ENCODE measurements around the gene RAB10.

The RAB10 gene

DNA sequence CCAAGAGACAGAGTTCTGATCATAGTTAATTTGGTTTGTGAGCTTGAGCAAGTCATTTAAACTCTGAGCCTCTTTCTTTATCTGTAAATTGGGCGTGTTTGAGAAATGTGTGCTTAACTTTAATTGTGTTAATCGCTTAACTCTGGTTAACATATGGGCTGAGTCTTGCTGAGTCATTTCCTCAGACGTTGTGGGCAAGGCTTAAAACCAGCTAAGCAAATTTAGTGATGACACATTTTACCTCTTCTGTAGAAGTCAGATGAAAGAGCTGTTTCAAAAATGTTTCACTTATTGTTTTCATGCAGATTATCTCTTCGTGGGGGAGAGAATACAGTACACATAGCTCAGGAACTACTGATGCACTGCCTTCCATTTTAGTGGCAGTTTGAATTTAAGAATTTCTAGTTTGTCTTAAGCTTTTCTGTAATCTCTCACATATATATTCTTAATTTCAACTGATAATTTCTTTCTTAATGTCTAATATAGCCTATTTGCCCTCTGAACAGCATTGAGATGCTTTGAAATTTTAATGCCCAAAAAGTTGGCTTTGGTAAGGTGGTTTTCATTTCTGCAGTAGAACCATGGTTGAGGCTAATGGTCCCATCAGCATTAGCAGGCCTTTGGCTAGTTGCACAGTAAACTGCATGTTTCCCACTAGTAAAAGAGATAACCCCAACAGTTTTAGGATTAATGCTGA is 34.9 kb downstream of the RAB10 start:
- TF ChIP-seq, protein P1, sequence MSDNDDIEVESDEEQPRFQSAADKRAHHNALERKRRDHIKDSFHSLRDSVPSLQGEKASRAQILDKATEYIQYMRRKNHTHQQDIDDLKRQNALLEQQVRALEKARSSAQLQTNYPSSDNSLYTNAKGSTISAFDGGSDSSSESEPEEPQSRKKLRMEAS (IDR thresholded peaks at IDR 0.05; ENCODE audit: low read depth, low read length) = peak; percentile 33
- TF ChIP-seq MYC (IDR thresholded peaks at IDR 0.05; ENCODE audit: low read depth, low read length) (peak; percentile 53; the same call in 1 of the 2 replicates), POLR2A (IDR thresholded peaks at IDR 0.05; ENCODE audit: extremely low read depth, insufficient read length) (no peak)
- TF ChIP-seq, protein P2, sequence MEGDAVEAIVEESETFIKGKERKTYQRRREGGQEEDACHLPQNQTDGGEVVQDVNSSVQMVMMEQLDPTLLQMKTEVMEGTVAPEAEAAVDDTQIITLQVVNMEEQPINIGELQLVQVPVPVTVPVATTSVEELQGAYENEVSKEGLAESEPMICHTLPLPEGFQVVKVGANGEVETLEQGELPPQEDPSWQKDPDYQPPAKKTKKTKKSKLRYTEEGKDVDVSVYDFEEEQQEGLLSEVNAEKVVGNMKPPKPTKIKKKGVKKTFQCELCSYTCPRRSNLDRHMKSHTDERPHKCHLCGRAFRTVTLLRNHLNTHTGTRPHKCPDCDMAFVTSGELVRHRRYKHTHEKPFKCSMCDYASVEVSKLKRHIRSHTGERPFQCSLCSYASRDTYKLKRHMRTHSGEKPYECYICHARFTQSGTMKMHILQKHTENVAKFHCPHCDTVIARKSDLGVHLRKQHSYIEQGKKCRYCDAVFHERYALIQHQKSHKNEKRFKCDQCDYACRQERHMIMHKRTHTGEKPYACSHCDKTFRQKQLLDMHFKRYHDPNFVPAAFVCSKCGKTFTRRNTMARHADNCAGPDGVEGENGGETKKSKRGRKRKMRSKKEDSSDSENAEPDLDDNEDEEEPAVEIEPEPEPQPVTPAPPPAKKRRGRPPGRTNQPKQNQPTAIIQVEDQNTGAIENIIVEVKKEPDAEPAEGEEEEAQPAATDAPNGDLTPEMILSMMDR (IDR thresholded peaks at IDR 0.05; ENCODE audit: low read depth, low read length) = no peak
- DNase-seq (ENCODE audit: low read depth) = peak; percentile 95
- peak overlapping the region; percentile 7 for H3K4me3 ChIP-seq (ENCODE audit: low read depth, low read length)

DNA sequence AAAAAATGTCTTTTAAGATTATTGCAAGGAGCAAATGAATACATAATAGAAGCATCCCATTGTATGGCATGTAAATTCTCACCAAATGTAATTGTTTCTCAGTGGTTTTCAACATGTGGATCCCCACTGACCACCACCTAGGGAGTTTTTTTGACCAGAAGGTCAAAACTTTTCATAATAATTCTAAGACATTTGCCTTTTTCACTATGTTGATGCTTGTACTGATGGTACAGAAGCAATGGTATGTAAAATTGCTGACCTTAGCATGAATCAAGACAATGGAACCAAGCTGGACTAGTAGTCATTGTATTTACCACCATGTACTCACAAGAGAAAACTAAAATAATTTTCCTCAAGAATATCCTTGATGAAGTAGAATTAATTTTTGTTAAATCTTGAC is 36.8 kb downstream of the RAB10 start:
- TF ChIP-seq, protein P2 (IDR thresholded peaks at IDR 0.05; ENCODE audit: low read depth, low read length) = no peak
- TF ChIP-seq, protein P1 (IDR thresholded peaks at IDR 0.05; ENCODE audit: low read depth, low read length) = no peak
- TF ChIP-seq MYC (IDR thresholded peaks at IDR 0.05; ENCODE audit: low read depth, low read length) = no peak
- TF ChIP-seq POLR2A (IDR thresholded peaks at IDR 0.05; ENCODE audit: extremely low read depth, insufficient read length) = no peak
- DNase-seq (ENCODE audit: low read depth) = no peak

DNA sequence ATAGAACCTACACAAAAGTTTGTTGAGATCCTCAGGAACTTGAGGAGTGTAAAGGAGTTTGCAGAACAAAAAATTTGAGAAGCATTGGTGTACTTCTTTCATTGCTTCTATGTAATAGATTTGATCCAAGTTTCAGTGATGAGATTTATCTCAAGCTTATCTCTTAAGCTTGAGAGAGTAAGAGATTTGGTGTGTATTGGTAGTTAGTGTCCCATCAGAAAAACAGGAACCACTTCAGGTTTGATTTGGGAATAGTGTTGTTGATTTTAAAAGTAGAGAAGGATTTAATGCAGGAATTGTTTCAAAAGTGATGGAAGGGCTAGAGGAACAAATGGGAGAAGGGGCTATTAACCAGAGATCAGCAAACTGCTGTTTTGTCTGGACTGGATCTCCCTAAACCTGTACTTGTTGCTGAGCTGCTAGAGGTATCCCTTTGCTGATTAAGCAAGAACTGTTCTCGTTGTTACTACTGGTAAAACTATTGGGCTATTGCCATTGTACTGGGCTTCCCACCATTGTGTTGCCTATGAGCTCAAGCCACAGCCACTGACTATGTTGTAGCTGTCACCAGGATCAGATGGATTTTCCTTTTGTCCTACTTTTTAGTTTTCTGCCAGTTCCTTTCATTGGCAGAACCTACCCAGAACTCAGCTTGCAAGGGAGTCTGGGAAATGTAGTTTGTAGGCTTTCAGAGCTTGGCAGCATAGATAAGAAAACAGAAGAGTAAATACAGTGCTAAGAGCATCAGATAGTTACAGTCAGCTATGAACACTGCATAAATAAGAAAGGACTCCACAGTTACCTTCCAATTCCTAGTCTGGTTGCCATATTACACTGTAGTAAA is 39.3 kb downstream of the RAB10 start:
- TF ChIP-seq MYC (IDR thresholded peaks at IDR 0.05; ENCODE audit: low read depth, low read length) = no peak
- no peak for TF ChIP-seq POLR2A (IDR thresholded peaks at IDR 0.05; ENCODE audit: extremely low read depth, insufficient read length)
- TF ChIP-seq, protein P1 (IDR thresholded peaks at IDR 0.05; ENCODE audit: low read depth, low read length) = no peak
- TF ChIP-seq, protein P2 (IDR thresholded peaks at IDR 0.05; ENCODE audit: low read depth, low read length) = no peak
- no peak overlapping the region for H3K4me3 ChIP-seq (ENCODE audit: low read depth, low read length)
- DNase-seq (ENCODE audit: low read depth) = no peak

More for the DNA sequence above, 36.8 kb downstream of the RAB10 start:
- no peak overlapping the region for H3K4me3 ChIP-seq (ENCODE audit: low read depth, low read length)

DNA sequence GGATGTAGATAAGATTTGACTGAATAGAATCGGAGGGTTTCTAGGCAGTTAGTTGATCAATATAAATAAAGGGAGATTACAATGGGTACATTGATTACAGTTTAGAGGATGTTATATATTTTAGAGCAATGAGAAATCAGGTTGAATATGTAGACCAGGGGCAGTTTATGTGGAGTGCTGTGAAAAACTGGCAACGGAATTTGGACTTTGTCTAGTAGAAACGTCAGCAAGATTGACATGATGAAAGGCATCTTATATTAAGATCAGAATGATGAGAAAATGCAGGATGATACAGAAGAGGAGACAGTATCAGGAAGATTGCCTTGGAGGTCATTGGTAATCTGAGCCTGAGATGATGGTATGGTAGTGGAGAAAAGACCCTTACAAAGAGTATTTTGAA is 39.9 kb downstream of the RAB10 start:
- no peak for TF ChIP-seq POLR2A (IDR thresholded peaks at IDR 0.05; ENCODE audit: extremely low read depth, insufficient read length)
- no peak for DNase-seq (ENCODE audit: low read depth)

DNA sequence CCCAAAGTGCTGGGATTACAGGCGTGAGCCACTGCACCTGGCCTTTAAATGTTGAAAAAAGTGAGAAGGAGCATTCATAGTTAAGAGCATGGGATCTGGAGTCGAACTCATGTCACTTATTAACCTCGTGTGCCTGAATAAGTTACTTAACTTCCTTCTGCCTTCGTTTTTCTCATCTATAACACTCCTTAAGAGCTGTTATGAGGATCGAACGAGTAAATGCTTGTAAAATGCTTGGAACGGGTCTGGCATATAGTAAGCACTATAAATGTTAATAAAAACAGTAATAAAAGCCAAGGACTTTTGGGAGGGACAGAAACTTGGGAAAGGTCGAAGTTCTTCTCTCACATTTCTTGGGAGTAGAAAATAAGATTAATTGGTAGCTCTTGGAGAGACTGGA is 40.8 kb downstream of the RAB10 start:
- DNase-seq (ENCODE audit: low read depth) = no peak
- no peak overlapping the region for H3K4me3 ChIP-seq (ENCODE audit: low read depth, low read length)
- TF ChIP-seq, protein P1 (IDR thresholded peaks at IDR 0.05; ENCODE audit: low read depth, low read length) = no peak
- no peak for TF ChIP-seq POLR2A (IDR thresholded peaks at IDR 0.05; ENCODE audit: extremely low read depth, insufficient read length)
- TF ChIP-seq, protein P2 (IDR thresholded peaks at IDR 0.05; ENCODE audit: low read depth, low read length) = no peak
- TF ChIP-seq MYC (IDR thresholded peaks at IDR 0.05; ENCODE audit: low read depth, low read length) = no peak

More for the DNA sequence above, 39.9 kb downstream of the RAB10 start:
- no peak overlapping the region for H3K4me3 ChIP-seq (ENCODE audit: low read depth, low read length)

DNA sequence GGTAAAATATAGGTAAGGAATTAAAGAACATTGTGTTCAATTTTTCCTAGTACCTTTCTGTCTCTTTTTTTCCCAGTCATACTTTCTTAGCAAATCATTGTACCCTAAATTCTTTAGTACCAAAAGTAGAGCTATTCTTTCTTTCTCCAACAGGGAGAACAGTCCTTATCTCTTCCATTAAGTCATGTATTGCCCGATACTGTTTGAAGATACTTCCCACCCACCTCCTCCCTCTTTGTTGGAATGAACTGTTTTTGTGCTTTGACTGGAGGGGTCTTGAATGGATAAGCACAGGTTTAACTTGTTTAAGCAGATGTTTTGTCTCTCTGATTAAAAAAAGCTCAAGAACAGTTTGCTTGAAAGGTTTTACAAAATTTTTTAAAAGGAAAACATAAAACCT is 41.3 kb downstream of the RAB10 start:
- DNase-seq (ENCODE audit: low read depth) = no peak
- no peak overlapping the region for H3K4me3 ChIP-seq (ENCODE audit: low read depth, low read length)
- TF ChIP-seq MYC (IDR thresholded peaks at IDR 0.05; ENCODE audit: low read depth, low read length) = no peak
- TF ChIP-seq, protein P1 (IDR thresholded peaks at IDR 0.05; ENCODE audit: low read depth, low read length) = no peak
- no peak for TF ChIP-seq POLR2A (IDR thresholded peaks at IDR 0.05; ENCODE audit: extremely low read depth, insufficient read length)
- TF ChIP-seq, protein P2 (IDR thresholded peaks at IDR 0.05; ENCODE audit: low read depth, low read length) = no peak

Data from NB4 (cell line).